NT2/D1 (cell line): ENCODE data around the gene MALRD1.

Source experiments
- SUZ12 ChIP-seq: IDR thresholded peaks from 2 replicates; pipeline ENCODE4 v1.6.1; 2011; ENCODE audit not compliant: insufficient read length, insufficient read depth; ENCODE audit errors: extremely low read depth
- ZNF274 ChIP-seq: IDR thresholded peaks from 2 replicates; pipeline ENCODE4 v1.6.1; 2011; ENCODE audit warnings: mild to moderate bottlenecking, low read depth, low read length

DNA sequence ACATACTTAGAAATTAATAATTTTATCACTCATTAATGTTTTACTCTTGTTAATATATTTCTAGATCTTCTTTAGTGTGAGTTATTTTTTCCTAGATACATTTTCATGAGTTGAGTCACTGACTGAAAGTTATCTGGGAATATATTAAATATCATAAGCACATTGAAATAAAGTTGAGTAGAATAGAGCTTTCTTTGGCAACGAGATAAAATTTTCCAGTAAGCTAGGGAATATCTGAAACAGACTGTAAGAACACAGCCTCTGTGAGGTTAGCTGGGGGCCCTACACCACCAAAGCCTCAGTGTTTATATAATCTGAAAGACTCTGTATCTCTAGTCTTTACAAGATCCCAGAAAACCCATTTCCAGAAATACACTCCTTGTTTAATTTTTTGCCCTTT is 419.8 kb downstream of the MALRD1 start:
- TF ChIP-seq ZNF274, result no peak
- TF ChIP-seq SUZ12, result no peak
